Measurements from ENCODE around the gene GRID1.

GRID1 gene

DNA sequence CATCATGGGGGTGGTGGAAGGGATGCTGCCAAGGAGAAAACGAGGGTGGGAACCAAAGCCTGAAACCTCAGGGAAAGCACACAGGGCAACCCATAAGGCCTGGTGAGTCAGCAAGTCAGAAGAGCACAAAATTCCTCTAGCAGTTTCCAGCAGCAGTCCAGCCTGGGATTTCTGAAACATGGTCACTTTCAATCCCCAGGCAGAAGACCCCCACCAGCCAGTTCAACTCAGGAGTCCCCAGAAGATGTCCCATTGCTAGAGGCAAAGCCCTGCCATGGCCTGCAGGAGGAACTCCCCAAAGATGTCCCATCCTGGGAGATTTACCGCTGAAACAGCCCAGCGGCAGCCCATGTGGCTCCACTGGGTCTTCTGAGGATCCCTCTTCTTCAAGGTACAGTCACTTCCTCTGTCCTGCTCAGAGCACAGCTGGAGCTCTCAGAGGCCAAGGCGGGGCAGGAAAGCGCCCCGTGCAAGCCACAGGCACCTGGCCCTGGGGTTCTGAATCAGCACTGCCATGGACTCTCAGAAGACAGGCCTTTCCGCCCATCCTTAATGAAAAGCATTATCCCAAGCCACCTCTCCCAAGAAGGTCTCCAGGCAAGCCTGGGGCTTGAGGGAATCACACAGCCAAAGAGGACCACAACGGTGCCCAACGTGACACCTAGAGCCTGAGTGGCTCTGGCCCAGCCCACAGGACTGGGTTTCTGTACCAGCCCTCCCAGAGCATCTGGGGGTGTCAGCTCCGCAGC, 196.9 kb downstream of the GRID1 start:
- no peak overlapping the region for H3K4me3 ChIP-seq (replicated peaks in 1 of 2; ENCODE audit: low read depth in 2 of 2, low read length in 2 of 2)
- no peak for DNase-seq (ENCODE audit: low read depth in 2 of 2)
- TF ChIP-seq, protein P1, sequence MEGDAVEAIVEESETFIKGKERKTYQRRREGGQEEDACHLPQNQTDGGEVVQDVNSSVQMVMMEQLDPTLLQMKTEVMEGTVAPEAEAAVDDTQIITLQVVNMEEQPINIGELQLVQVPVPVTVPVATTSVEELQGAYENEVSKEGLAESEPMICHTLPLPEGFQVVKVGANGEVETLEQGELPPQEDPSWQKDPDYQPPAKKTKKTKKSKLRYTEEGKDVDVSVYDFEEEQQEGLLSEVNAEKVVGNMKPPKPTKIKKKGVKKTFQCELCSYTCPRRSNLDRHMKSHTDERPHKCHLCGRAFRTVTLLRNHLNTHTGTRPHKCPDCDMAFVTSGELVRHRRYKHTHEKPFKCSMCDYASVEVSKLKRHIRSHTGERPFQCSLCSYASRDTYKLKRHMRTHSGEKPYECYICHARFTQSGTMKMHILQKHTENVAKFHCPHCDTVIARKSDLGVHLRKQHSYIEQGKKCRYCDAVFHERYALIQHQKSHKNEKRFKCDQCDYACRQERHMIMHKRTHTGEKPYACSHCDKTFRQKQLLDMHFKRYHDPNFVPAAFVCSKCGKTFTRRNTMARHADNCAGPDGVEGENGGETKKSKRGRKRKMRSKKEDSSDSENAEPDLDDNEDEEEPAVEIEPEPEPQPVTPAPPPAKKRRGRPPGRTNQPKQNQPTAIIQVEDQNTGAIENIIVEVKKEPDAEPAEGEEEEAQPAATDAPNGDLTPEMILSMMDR (IDR thresholded peaks at IDR 0.05; ENCODE audit: low read depth, low read length), result no peak

GRCh38 chr10:86169066-86169465, 197.5 kb downstream of the GRID1 start:
- H3K4me3 ChIP-seq (replicated peaks in 1 of 2; ENCODE audit: low read depth in 2 of 2, low read length in 2 of 2), result no peak overlapping the region
- no peak for DNase-seq (ENCODE audit: low read depth in 2 of 2)
- TF ChIP-seq, protein P1 (IDR thresholded peaks at IDR 0.05; ENCODE audit: low read depth, low read length), result no peak

DNA sequence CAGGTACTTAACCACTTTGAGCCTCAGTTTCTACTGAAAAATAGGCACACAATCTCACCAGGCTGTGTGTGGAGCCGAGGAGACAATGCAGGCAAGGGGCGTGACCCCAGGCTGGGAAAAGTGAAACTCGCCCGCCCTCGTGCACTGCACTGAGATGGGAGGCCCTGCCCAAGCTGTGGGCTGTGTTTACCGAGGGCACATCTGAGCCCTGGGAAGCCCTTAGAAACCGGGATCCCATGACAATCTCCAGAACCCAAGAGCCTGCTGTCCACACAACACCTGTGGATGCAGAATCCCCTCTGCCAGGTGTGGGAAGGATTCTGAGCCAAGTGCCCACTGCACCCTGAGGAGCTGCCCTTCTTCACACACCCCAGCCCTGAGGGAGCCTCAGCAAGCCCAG, 198.3 kb downstream of the GRID1 start:
- TF ChIP-seq, protein P1 (IDR thresholded peaks at IDR 0.05; ENCODE audit: low read depth, low read length), result no peak
- DNase-seq (ENCODE audit: low read depth in 2 of 2), result no peak
- no peak overlapping the region for H3K4me3 ChIP-seq (replicated peaks in 1 of 2; ENCODE audit: low read depth in 2 of 2, low read length in 2 of 2)

GRCh38 chr10:86167762-86168128, 198.8 kb downstream of the GRID1 start:
- TF ChIP-seq, protein P1 (IDR thresholded peaks at IDR 0.05; ENCODE audit: low read depth, low read length), result no peak
- no peak overlapping the region for H3K4me3 ChIP-seq (replicated peaks in 1 of 2; ENCODE audit: low read depth in 2 of 2, low read length in 2 of 2)
- DNase-seq (ENCODE audit: low read depth in 2 of 2), result no peak

DNA sequence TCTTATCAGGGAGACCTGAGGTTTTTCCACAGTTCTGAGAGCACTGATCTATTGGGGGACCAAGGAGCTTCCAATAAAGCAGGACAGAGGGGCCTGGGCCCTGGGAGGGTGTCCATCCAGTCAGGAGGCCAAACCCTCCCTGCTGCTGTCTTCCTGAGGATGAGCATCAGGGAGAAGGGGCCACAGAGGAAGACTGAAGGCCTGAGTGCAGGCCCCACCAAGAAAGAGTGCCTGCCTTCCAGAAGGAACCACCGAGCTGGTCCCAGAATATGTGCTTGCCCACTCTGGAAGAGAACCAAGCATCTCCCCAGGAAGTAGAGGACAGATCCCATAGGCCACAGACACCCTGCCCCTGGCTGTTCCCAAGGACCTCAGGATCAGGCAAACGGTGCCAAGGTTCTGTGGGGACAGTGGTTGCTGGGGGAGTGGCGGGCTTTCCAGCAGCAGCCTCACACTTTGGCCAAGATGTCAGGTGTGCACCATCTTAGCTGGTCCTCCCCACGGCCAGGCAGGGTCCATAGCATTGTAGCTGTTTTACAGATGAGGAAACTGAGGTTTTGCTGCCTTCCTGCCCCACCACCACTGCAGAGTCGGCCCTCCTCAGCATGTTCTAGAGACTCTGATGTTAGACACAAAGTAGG, 199.4 kb downstream of the GRID1 start:
- H3K4me3 ChIP-seq (replicated peaks in 1 of 2; ENCODE audit: low read depth in 2 of 2, low read length in 2 of 2), result no peak overlapping the region
- no peak for DNase-seq (ENCODE audit: low read depth in 2 of 2)
- TF ChIP-seq, protein P1 (IDR thresholded peaks at IDR 0.05; ENCODE audit: low read depth, low read length), result no peak

DNA sequence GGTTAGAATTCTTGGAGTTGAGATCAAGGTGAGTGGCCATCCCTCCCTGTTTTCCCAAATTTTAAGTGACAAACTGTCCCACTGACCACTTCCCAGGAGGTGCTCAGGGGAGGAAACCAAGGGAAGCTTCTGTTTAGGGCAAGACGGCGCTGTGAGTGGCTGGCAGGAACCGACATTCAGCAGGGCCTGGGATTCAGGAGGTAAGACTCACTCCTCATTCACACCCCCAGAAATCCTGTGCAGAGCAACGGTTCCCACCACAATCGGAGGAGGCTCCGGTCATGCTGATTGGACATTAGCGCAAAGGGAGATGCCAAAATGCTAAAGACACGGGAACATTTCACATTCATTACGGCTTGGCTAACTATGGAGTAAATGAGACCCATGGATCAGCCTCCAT, 200.9 kb downstream of the GRID1 start:
- TF ChIP-seq, protein P1 (IDR thresholded peaks at IDR 0.05; ENCODE audit: low read depth, low read length), result no peak
- DNase-seq (ENCODE audit: low read depth in 2 of 2), result no peak
- H3K4me3 ChIP-seq (replicated peaks in 1 of 2; ENCODE audit: low read depth in 2 of 2, low read length in 2 of 2), result no peak overlapping the region
